WTC11 (cell line): ENCODE data around the gene NEB. TPM values are rescaled to one million over a fixed set of nuclear protein-coding genes. Genes with fewer than 3 reads are reported as not detected.

Source experiments
- ATAC-seq: fragments of 200-7000 bp; cut with Tn5 transposase; 2 replicates; pipeline ENCODE4 v1.10.0; 2021; ENCODE audit warnings: mild to moderate bottlenecking, moderate library complexity
- CTCF ChIA-PET: fragments of 300-600 bp; sonication (Branson Sonifier 250); formaldehyde crosslinking; loops from one replicate; lab custom pipeline; 2021; ENCODE audit warnings: antibody characterized with exemption; lab: Charles Lee
- POLR2A ChIA-PET: fragments of 350-600 bp; sonication (Branson Sonifier 250); formaldehyde crosslinking; loops from one replicate; lab custom pipeline; 2021; ENCODE audit warnings: antibody characterized with exemption; lab: Charles Lee
- DNase-seq: peaks from one replicate; pipeline ENCODE4 v3.0.0; 2021; ENCODE audit warnings: low spot score
- H3K27ac Mint-ChIP-seq: 2 replicates; pipeline ENCODE4 v1.8.0; 2021; ENCODE audit warnings: mixed read lengths
- H3K27me3 Mint-ChIP-seq: 2 replicates; pipeline ENCODE4 v1.8.0; 2021; ENCODE audit warnings: low read depth, mild to moderate bottlenecking, moderate library complexity, mixed read lengths
- H3K36me3 Mint-ChIP-seq: 2 replicates; pipeline ENCODE4 v1.8.0; 2021; ENCODE audit warnings: mixed read lengths
- H3K4me1 Mint-ChIP-seq: 2 replicates; pipeline ENCODE4 v1.8.0; 2022; ENCODE audit warnings: mixed read lengths
- H3K4me3 Mint-ChIP-seq: 2 replicates; pipeline ENCODE4 v1.8.0; 2021; ENCODE audit warnings: mild to moderate bottlenecking, moderate library complexity, mixed read lengths
- H3K9me3 Mint-ChIP-seq: 2 replicates; pipeline ENCODE4 v1.8.0; 2021; ENCODE audit warnings: mixed read lengths
- CREB1 ChIP-seq: sonication (generic); formaldehyde crosslinking; IDR thresholded peaks from 2 replicates; pipeline ENCODE4 v1.8.0; 2023; ENCODE audit warnings: mild to moderate bottlenecking, missing genetic modification reagents
- NFATC4 ChIP-seq: fragments of 250-450 bp; sonication (Bioruptor Pico); IDR thresholded peaks from 2 replicates; pipeline ENCODE4 v1.9.0; 2021; ENCODE audit warnings: mild to moderate bottlenecking
- NR3C1 ChIP-seq: sonication (generic); formaldehyde crosslinking; conservative IDR thresholded peaks from 2 replicates; pipeline ENCODE4 v1.8.1; 2023; ENCODE audit warnings: low read depth, mild to moderate bottlenecking, missing genetic modification reagents
- SOX15 ChIP-seq: fragments of 250-450 bp; sonication (Bioruptor Pico); IDR thresholded peaks from 2 replicates; pipeline ENCODE4 v1.9.0; 2021; ENCODE audit warnings: mild to moderate bottlenecking
- TEAD1 ChIP-seq: sonication (generic); formaldehyde crosslinking; IDR thresholded peaks from 2 replicates; pipeline ENCODE4 v1.8.0; 2022; ENCODE audit warnings: mild to moderate bottlenecking, missing genetic modification reagents
- TEAD4 ChIP-seq: sonication (generic); formaldehyde crosslinking; IDR thresholded peaks from 2 replicates; pipeline ENCODE4 v1.8.0; 2022; ENCODE audit warnings: mild to moderate bottlenecking, missing genetic modification reagents
- ZNF671 ChIP-seq: fragments of 250-450 bp; sonication (Bioruptor Pico); IDR thresholded peaks from 2 replicates; pipeline ENCODE4 v1.8.0; 2021; ENCODE audit warnings: mild to moderate bottlenecking
- total RNA-seq: library from RNA; stranded (reverse); gene quantifications from 3 replicates; pipeline ENCODE4 v1.2.3, GENCODE V29; 2021
- TF ChIP-seq, protein P1 (sequence below): sonication (generic); formaldehyde crosslinking; IDR thresholded peaks from 2 replicates; pipeline ENCODE4 v1.8.0; 2023; ENCODE audit warnings: missing genetic modification reagents, mild to moderate bottlenecking, borderline replicate concordance
- TF ChIP-seq, protein P2 (sequence below): sonication (generic); formaldehyde crosslinking; IDR thresholded peaks from 2 replicates; pipeline ENCODE4 v1.8.1; 2023; ENCODE audit warnings: mild to moderate bottlenecking, missing genetic modification reagents
- TF ChIP-seq, protein P3 (sequence below): sonication (generic); formaldehyde crosslinking; IDR thresholded peaks from 2 replicates; pipeline ENCODE4 v1.8.1; 2023; ENCODE audit warnings: mild to moderate bottlenecking, missing genetic modification reagents
- TF ChIP-seq, protein P4 (sequence below): sonication (generic); formaldehyde crosslinking; IDR thresholded peaks from 2 replicates; pipeline ENCODE4 v1.8.0; 2022; ENCODE audit warnings: mild to moderate bottlenecking, missing genetic modification reagents
- TF ChIP-seq, protein P5 (sequence below): sonication (generic); formaldehyde crosslinking; IDR thresholded peaks from 2 replicates; pipeline ENCODE4 v1.8.1; 2023; ENCODE audit warnings: mild to moderate bottlenecking, missing genetic modification reagents, borderline replicate concordance

NEB gene
- total RNA-seq, 1 experiment from 2014 or later: 1.9 TPM

DNA sequence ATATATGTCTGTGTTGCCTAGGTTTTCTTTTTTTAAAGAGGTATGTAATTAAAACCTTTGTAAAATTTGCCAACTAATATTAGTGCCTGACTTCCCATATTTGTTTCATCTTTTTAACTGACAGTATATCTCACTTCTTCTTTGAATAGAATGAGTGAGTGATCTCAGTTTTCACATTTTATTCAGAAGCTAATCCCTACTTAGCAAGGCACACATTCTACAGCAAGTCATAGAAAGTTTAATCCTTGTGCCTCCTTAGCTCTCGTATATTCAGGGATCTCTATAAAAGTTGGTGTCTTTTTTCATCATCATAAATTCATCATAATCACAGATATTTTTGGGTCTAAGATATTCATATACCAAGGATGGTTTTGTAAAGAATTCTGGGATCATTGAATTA is 258.0 kb downstream of the NEB start (continued):
- TF ChIP-seq, protein P1, sequence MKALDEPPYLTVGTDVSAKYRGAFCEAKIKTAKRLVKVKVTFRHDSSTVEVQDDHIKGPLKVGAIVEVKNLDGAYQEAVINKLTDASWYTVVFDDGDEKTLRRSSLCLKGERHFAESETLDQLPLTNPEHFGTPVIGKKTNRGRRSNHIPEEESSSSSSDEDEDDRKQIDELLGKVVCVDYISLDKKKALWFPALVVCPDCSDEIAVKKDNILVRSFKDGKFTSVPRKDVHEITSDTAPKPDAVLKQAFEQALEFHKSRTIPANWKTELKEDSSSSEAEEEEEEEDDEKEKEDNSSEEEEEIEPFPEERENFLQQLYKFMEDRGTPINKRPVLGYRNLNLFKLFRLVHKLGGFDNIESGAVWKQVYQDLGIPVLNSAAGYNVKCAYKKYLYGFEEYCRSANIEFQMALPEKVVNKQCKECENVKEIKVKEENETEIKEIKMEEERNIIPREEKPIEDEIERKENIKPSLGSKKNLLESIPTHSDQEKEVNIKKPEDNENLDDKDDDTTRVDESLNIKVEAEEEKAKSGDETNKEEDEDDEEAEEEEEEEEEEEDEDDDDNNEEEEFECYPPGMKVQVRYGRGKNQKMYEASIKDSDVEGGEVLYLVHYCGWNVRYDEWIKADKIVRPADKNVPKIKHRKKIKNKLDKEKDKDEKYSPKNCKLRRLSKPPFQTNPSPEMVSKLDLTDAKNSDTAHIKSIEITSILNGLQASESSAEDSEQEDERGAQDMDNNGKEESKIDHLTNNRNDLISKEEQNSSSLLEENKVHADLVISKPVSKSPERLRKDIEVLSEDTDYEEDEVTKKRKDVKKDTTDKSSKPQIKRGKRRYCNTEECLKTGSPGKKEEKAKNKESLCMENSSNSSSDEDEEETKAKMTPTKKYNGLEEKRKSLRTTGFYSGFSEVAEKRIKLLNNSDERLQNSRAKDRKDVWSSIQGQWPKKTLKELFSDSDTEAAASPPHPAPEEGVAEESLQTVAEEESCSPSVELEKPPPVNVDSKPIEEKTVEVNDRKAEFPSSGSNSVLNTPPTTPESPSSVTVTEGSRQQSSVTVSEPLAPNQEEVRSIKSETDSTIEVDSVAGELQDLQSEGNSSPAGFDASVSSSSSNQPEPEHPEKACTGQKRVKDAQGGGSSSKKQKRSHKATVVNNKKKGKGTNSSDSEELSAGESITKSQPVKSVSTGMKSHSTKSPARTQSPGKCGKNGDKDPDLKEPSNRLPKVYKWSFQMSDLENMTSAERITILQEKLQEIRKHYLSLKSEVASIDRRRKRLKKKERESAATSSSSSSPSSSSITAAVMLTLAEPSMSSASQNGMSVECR (CRISPR knock-in tag): no peak
- TF ChIP-seq ZNF671 (CRISPR knock-in tag) (no peak), TEAD4 (no peak), NFATC4 (CRISPR knock-in tag) (no peak), NR3C1 (no peak), CREB1 (CRISPR knock-in tag) (no peak)
- TF ChIP-seq, protein P2, sequence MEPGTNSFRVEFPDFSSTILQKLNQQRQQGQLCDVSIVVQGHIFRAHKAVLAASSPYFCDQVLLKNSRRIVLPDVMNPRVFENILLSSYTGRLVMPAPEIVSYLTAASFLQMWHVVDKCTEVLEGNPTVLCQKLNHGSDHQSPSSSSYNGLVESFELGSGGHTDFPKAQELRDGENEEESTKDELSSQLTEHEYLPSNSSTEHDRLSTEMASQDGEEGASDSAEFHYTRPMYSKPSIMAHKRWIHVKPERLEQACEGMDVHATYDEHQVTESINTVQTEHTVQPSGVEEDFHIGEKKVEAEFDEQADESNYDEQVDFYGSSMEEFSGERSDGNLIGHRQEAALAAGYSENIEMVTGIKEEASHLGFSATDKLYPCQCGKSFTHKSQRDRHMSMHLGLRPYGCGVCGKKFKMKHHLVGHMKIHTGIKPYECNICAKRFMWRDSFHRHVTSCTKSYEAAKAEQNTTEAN: no peak
- TF ChIP-seq, protein P3, sequence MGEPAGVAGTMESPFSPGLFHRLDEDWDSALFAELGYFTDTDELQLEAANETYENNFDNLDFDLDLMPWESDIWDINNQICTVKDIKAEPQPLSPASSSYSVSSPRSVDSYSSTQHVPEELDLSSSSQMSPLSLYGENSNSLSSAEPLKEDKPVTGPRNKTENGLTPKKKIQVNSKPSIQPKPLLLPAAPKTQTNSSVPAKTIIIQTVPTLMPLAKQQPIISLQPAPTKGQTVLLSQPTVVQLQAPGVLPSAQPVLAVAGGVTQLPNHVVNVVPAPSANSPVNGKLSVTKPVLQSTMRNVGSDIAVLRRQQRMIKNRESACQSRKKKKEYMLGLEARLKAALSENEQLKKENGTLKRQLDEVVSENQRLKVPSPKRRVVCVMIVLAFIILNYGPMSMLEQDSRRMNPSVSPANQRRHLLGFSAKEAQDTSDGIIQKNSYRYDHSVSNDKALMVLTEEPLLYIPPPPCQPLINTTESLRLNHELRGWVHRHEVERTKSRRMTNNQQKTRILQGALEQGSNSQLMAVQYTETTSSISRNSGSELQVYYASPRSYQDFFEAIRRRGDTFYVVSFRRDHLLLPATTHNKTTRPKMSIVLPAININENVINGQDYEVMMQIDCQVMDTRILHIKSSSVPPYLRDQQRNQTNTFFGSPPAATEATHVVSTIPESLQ (CRISPR knock-in tag): no peak
- TF ChIP-seq, protein P4, sequence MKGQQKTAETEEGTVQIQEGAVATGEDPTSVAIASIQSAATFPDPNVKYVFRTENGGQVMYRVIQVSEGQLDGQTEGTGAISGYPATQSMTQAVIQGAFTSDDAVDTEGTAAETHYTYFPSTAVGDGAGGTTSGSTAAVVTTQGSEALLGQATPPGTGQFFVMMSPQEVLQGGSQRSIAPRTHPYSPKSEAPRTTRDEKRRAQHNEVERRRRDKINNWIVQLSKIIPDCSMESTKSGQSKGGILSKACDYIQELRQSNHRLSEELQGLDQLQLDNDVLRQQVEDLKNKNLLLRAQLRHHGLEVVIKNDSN (CRISPR knock-in tag): no peak
- TF ChIP-seq, protein P5, sequence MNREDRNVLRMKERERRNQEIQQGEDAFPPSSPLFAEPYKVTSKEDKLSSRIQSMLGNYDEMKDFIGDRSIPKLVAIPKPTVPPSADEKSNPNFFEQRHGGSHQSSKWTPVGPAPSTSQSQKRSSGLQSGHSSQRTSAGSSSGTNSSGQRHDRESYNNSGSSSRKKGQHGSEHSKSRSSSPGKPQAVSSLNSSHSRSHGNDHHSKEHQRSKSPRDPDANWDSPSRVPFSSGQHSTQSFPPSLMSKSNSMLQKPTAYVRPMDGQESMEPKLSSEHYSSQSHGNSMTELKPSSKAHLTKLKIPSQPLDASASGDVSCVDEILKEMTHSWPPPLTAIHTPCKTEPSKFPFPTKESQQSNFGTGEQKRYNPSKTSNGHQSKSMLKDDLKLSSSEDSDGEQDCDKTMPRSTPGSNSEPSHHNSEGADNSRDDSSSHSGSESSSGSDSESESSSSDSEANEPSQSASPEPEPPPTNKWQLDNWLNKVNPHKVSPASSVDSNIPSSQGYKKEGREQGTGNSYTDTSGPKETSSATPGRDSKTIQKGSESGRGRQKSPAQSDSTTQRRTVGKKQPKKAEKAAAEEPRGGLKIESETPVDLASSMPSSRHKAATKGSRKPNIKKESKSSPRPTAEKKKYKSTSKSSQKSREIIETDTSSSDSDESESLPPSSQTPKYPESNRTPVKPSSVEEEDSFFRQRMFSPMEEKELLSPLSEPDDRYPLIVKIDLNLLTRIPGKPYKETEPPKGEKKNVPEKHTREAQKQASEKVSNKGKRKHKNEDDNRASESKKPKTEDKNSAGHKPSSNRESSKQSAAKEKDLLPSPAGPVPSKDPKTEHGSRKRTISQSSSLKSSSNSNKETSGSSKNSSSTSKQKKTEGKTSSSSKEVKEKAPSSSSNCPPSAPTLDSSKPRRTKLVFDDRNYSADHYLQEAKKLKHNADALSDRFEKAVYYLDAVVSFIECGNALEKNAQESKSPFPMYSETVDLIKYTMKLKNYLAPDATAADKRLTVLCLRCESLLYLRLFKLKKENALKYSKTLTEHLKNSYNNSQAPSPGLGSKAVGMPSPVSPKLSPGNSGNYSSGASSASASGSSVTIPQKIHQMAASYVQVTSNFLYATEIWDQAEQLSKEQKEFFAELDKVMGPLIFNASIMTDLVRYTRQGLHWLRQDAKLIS (CRISPR knock-in tag): no peak

DNA sequence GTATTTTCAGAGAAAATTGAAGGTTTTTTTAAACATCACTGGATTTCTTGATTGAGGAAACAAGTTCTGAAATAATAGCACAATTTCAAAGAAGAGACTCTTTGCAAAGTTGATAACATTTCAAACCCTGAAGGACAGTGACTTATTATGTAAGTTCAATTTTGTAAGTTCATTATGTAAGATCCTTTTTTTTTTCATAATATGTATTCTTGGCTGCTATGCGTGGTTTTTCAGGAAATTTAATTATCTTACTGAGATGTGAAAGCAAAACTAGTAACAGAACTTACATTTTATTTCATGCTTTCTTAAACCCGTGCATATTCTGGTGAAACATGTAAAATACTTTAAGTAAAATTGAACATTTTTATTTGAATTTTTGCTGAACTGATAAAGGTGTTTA is 259.2 kb downstream of the NEB start:
- Mint-ChIP-seq H3K36me3 (peaks cover 59% of the 10 kb centered on the region), H3K27ac (no peak overlapping the region), H3K4me1 (peaks cover 5% of the 10 kb centered on the region; the same call in 1 of the 2 replicates), H3K27me3 (no peaks in the 10 kb centered on the region), H3K9me3 (no peaks in the 10 kb centered on the region), H3K4me3 (no peak overlapping the region)
- ATAC-seq (no peak), DNase-seq (no peak)
- CTCF ChIA-PET: no interaction called here
- TF ChIP-seq, protein P2: no peak
- TF ChIP-seq, protein P1 (CRISPR knock-in tag): no peak
- TF ChIP-seq TEAD1 (no peak), SOX15 (CRISPR knock-in tag) (no peak)
- POLR2A ChIA-PET: no interaction called here
